Measurements from ENCODE around the gene SYNM. TPM values are rescaled to one million over a fixed set of nuclear protein-coding genes. Genes with fewer than 3 reads are reported as not detected.
"Not testable (repeated sequence)": the region's sequence is repeated elsewhere in the genome, so short reads cannot be mapped to it uniquely, and the experiment has no call there.

SYNM gene
- total and polyA plus RNA-seq, 2 of the 8 experiments (the other 6 are each of a cell fraction or from before 2014, with no cell fraction given) = 0.89 to 2.0 TPM

GRCh38 chr15:99075059-99075652 is 29.7 kb upstream of the SYNM start:
- H2BK120ac ChIP-seq (replicated peaks; ENCODE audit: low read depth, low read length); H4K20me1 ChIP-seq (replicated peaks in 1 of 2; ENCODE audit: control insufficient read depth in 1 of 2, insufficient read depth in 2 of 2, low read length in 2 of 2); H3K4me3 ChIP-seq (ENCODE audit: extremely low read depth in 1 of 4, insufficient read depth in 2 of 4, low read depth in 3 of 4, low read length in 4 of 4); H2BK5ac ChIP-seq (ENCODE audit: low read depth, low read length); H3K23ac ChIP-seq (ENCODE audit: insufficient read length); H3K4me1 ChIP-seq (replicated peaks in 1 of 4; ENCODE audit: control insufficient read depth in 3 of 4, insufficient read depth in 4 of 4, low read length in 3 of 4); DNase-seq (ENCODE audit: low read depth in 1 of 2, low spot score in 2 of 2); H3K36me3 ChIP-seq (ENCODE audit: control insufficient read depth in 2 of 4, insufficient read depth in 4 of 4, low read length in 3 of 4); H3K9me3 ChIP-seq (ENCODE audit: insufficient read depth in 2 of 2, low read depth in 1 of 2, low read length in 1 of 2); H2BK20ac ChIP-seq (ENCODE audit: low read length); H2BK15ac ChIP-seq (ENCODE audit: low read length); H3K4me2 ChIP-seq (ENCODE audit: insufficient read depth in 1 of 2, low read depth in 2 of 2, low read length in 2 of 2); H3K4ac ChIP-seq (replicated peaks; ENCODE audit: insufficient read length, low read depth, low read length); H3K79me1 ChIP-seq (ENCODE audit: low read depth, low read length); H2AK5ac ChIP-seq (ENCODE audit: low read depth, low read length); FAIRE-seq; H3K27ac ChIP-seq (ENCODE audit: low read depth, low read length); H3K79me2 ChIP-seq (ENCODE audit: control insufficient read depth in 1 of 2, insufficient read depth in 2 of 2, low read length in 2 of 2); H3K18ac ChIP-seq (ENCODE audit: extremely low read depth, low read length); H2AFZ ChIP-seq (ENCODE audit: low read length); H3K23me2 ChIP-seq (ENCODE audit: low read depth, low read length); H3K9ac ChIP-seq (replicated peaks in 1 of 4; ENCODE audit: extremely low read depth in 1 of 4, low read depth in 3 of 4, low read length in 3 of 4); H4K91ac ChIP-seq (replicated peaks; ENCODE audit: insufficient read length, low read length); H3K56ac ChIP-seq (replicated peaks; ENCODE audit: insufficient read length, low read depth, low read length); H4K8ac ChIP-seq (ENCODE audit: extremely low read depth, insufficient read depth, low read length); H3K27me3 ChIP-seq (replicated peaks in 1 of 4; ENCODE audit: control insufficient read depth in 3 of 4, extremely low read depth in 1 of 4, insufficient read depth in 3 of 4, low read length in 3 of 4); H4K5ac ChIP-seq (ENCODE audit: insufficient read length, low read depth, low read length); H3K14ac ChIP-seq (ENCODE audit: insufficient read length); H2BK12ac ChIP-seq (ENCODE audit: low read depth, low read length): not testable (repeated sequence)
- CTCF ChIA-PET (ENCODE audit: partially characterized antibody) = interaction anchor here (0.6 to 7.3 kb wide), 13 partner anchors 12 to 633 kb away, joined by 3 to 78 read pairs (median 3); no protein-coding TSS in a partner anchor
- POLR2A ChIA-PET (ENCODE audit: partially characterized antibody) = interaction anchor here (0.9 kb wide), 1 partner anchor 16 kb away, joined by 3 read pairs; no protein-coding TSS in a partner anchor
- peak; percentile 68 for TF ChIP-seq MAFK (IDR thresholded peaks at IDR 0.05; ENCODE audit: low read depth, low read length)
